Activated CD4-positive, alpha-beta T cell treated with anti-CD3 and anti-CD28 coated beads for 4 hours (primary cell): Measurements from ENCODE around the gene CEP70.
"Not testable (repeated sequence)": the region's sequence is repeated elsewhere in the genome, so short reads cannot be mapped to it uniquely, and the experiment has no call there.

Experiments
- DNase-seq, 2 donors: peaks; one replicate each; pipeline ENCODE4 v3.0.0-alpha.2; 2020

CEP70 gene

DNA sequence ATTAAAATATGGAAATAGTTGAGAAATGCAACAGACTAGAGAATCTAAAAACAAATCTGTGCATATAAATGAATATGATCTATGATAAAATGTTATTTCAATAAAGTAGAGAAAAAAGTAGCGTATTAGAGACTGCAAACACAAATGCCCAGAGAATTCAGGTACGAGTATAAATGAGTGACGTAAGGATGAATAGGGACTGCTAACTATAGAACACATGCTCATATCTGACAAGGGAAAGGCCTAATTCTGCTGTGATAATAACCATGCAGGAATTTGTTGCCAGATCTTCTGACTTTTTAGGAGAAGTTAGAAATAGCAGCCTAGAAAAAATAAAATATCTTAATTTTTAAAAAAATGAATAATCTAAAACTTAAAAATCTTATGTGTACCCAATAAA, 86.5 kb downstream of the CEP70 start:
- DNase-seq: no peak

DNA sequence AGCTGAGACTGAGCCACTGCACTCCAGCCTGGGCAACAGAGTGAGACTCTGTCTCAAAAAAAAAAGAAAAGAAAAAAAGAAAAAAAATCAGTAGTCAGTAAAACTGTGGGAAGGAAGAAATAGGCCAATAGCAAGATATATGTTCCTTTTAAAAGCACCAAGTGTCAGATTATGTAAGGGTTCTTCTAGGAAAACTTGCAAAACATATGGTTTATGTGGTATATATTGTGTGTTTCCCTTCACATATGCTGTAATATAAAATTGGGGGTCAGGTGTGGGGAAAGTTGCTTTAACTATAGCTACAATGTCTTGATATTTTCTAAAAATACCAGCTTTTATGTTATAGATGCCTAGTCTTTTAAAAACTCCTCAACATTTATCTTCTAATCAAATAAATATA, 95.1 kb downstream of the CEP70 start:
- no peak for DNase-seq

DNA sequence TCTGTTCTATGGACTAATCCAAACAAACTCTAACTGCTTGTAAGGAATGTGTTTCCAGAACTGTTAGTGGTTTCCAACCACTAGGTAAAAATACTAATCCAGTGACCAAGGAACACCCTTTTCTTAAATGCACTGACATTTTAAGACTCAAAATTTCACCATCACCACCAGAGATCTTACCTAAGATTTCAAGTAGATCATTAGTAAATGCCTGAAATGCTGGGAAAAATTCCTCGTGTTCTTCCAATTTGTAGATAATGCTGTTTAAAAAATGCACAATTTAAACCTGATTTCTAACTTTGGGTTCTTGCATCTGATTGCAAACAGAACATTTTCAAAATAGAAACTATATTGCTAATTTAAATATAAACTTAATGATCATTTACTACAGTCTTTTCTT, 96.2 kb downstream of the CEP70 start:
- DNase-seq: no peak

DNA sequence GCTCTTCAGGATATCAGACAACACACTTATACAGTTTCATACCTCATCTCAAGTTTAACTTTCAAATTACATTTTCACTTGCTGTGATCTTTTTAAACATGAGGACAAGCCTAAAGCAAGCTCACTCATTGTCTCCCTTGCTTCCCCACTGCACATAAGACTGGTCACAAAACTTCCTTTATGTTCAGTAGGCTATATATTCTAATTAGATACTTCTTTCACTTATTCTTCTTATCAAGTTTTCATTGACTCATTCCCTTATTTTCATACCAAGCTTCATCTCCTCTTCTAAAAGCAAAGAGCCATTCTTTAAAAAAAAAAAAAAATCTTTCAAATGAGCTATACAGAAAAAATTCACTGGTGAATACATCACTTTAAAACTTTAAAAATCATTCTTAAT, 97.0 kb downstream of the CEP70 start:
- DNase-seq: no peak

DNA sequence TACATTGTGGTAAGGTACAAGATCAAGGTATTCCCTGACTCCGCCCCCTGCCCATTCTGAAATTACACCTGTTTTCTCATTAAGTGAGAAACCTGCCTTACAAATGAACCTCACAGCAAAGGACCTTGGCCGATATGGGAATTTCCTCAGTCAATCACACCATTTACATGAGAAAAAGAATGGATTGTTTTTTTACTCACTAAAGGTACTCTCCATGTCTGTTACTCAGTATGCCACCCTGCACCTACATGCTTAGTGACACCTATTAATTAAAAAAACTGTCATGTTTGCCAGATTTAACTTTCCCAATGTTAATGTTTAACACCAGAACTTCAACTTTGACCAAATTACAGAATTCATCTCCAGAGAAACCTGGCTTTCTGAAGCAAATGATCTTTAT, 97.6 kb downstream of the CEP70 start:
- no peak for DNase-seq

DNA sequence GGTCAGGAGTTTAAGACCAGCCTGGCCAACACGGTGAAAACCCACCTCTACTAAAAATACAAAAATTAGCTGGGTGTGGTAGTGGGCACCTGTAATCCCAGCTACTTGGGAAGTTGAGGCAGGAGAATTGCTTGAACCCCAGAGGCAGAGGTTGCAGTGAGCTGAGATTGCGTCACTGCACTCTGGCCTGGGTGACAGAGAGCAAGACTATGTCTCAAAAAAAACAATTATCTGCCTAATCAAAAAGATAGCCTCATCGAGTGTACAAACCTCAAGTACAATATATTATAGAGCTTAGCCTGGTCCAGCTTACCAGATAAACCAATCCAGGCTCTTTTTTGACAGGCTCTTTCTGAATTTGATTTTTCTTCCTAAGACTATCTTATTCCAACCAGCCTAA, 98.4 kb downstream of the CEP70 start:
- DNase-seq: not testable (repeated sequence)

DNA sequence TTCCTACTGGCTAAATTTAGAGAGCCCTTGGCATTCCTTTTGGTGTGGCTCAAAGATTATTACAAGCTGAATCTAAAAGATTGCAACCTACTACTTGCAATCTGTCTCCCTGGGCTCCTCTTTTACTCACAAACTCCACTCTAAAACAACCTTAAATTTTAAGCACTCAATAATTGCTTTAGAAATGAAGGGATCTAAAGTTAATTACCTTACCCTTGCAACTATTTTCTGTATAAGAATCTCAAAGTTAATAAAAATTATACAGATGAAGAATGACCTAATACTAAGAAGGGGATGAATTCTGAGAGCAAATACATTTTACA, 99.5 kb downstream of the CEP70 start:
- DNase-seq: no peak

DNA sequence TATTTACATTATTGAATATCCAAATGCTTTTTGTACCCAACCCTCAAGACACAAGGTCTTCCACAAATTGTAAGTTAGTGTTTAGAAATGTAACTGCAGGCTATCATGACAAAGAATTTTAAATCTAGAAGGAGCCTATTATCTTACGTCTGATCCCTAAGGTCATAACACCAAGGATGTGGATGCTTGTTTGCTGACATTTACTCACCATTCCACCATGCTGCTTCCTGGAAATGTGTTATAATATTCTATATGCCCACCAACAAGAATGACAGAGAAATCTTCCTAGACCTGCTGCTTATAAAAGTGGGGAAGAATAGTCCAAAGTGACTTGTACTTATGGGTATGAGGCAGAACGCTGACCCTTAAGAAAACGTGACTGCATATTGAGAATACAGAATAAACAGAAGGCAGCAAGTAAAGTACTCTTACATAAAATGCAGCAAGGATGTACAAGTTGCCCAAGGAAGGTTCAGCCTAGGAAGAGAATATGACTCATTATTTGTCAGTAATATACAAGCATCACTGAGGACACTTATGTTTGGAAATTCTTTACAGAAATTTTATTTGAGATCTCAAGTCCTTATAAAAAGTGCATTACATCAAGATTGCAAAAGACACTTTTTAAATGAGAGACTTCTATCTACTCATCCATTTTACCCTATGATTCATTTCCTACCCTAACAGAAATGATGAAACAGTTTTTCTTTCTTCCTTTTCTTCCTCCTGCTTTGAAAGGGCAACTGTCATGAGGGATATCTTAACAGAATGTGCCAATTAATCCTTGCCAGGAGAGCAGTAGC, 100.1 kb downstream of the CEP70 start:
- no peak for DNase-seq

DNA sequence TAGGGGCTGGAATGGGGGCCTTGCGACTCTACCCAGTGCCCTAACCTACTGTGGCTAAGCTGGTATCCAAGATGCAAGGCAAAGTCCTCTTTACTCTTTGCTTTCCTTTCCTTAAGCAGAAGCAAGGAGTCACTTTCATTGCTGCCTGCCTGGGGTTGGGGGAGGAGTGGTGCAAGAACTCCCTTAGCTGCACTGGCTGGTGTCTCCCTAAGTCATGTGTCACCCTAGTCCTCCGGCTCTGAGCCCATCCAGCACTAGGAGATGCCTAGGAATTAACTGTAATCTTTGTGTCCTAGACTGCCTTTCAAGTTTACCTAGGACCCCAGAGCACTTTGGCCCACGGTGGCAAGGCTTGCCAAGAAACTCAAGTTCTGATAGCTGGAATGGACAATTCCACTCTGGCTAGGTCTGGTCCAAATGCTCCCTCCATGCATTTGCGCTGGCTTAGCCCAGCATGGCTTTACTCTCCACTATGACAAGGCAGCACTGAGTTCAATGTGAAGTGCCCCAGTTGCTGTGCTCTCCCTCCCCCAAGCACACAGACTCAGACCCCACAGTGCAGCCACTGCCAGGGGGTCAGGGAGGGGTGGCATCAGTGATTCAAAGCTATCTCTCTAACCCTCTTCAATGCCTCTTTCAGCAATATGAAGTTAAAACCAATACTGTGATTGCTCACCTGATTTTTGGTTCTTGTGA, 100.9 kb downstream of the CEP70 start:
- DNase-seq: no peak

DNA sequence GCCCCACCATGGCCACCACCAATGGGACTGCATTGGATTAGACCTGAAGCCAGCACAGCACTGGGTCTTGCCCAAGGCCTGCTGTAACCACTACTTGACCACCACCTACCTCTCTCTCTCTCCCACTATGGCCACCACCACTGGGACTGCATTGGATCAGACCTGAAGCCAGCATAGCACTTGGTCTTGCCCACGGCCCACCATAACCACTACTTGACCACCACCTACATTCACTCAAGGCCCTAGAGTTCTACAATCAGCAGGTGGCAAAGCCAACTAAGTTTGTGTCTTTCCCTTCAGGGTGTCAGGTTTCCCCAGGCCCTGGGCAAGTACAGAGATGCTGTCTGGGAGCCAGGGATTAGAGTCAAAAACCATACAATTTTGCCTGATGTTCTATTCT, 102.1 kb downstream of the CEP70 start:
- DNase-seq: no peak

DNA sequence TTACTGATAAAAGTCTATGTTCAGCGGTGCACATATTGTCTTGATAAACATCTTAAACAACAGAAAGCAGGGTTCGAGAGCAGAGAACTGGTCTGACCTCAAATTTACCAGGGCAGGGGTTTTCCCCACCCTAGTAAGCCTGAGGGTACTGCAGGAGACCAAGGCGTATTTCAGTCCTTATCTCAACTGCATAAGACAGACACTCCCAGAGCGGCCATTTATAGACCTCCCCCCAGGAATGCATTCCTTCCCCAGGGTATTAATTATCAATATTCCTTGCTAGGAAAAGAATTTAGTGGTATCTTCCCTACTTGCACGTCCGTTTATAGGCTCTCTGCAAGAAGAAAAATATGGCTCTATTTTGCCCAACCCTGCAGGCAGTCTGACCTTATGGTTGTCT, 107.5 kb downstream of the CEP70 start:
- DNase-seq: not testable (repeated sequence)

DNA sequence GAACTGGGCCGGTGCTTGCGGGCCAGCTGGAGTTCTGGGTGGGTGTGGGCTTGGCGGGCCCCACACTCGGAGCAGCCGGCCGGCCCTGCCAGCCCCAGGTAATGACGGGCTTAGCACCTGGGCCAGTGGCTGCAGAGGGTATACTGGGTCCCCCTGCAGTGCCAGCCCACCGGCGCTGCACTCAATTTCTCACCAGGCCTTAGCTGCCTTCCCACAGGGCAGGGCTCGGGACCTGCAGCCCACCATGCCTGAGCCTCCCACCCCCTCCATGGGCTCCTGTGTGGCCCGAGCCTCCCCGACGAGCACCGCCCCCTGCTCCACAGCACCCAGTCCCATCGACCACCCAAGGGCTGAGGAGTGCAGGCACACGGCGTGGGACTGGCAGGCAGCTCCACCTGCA, 109.4 kb downstream of the CEP70 start:
- DNase-seq: not testable (repeated sequence)

DNA sequence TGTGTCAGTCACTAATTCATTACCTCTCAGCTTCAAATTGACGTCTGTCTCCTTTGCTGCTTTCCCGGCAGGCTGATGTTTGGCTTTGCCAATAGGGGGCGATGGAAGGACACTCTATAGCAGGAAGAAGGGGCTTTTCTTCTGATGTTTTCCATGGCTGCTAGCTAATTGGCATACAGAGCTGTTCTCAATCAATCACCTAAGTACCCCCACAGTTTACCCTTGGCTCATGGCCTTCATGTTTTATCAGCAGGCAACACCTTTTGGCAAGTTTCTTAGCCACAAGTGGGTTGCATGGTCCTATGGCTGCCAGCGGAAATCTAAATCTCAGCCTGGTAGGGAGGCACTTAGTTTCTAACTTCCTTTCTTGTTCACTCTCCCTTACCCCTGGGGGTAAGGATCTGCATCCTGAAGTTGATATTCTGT, 114.6 kb downstream of the CEP70 start:
- DNase-seq: no peak

DNA sequence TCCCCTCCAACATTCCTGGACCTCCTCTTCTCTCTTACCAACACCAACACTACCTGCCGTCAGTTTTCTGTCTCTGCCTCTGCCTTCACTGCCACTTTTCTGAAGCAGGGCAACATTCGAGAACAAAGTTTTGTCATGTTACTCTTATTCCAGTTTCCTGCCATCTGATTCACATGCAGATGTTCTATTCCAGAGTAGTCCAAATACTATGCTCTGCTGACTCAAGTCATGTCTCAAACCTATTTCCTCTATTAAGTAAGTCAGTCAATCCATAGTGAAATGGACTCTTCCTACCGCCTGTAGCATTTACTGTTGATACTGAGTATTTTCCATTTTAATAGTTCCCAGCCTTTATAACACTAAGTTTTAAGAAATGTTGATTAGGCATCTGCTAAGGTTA, 116.3 kb downstream of the CEP70 start:
- DNase-seq: no peak

DNA sequence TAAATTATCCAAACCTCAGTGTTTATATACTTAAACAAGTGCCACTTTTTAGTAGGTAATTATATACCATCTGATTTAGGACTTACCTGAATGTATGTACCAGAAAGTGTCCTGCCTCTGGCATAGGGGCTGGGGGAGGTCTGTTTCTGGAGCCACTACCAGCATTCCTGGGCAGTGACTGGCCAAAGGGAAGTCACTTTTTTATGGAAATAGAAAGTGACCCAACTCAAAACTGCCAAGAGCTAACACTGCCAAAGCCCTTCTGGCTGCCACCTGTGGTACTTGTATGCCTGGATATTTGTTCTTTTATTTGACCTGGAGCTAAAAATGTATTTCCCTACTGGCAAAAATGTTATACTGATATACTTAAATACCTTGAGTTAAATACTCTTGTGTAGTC, 116.9 kb downstream of the CEP70 start:
- no peak for DNase-seq

DNA sequence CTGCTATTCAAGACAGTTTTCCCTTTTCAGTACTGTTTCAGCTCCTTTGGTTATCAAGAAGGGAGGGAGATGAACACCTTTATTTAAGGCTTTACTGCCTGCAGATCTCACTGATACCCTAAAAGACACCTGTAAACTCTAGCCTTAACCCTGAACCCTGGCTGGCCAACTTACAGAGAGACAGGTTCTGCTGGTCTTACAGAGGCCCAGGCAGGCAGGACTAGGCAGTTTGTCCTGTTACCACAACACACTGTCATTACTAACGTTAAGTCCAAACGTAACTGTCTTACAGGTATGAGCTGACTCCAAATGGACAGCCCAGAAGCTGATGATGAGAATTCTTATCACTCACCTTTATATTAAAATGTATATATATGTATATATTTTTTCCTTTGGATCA, 117.5 kb downstream of the CEP70 start:
- no peak for DNase-seq

DNA sequence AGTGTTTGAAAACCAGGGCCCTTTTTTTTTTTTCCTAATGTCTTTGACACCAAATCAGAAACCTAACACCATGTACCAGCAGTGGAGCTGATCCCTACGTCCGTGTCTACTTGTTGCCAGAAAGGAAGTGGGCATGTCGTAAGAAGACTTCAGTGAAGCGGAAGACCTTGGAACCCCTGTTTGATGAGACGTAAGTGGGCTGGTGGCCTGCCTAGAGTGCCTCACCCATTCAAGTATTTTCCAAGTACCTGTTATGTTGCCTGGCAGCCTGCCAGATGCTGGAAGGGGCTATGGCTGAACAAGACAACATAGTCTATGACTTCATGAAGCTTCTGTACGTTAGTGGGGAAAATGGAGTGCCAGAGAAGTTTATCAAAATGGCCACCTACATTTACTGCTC, 119.9 kb downstream of the CEP70 start:
- DNase-seq: no peak

DNA sequence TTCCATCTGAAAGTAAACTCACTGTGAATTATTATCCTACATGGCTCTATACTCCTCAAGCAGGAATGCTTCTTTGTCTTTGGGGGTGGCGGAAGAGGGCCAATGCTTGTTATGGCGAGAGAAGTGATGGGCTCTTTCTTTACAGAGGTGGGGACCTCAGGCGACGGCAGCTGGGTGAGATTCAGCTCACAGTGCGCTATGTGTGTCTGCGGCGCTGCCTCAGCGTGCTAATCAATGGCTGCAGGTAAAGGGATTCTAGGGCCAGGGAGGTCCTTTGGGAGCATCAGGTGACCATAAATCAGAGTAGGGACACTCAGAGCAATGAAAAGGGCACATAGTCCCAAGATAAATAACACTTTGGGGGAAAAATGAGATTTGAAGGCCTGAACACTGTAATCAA, 120.7 kb downstream of the CEP70 start:
- DNase-seq: no peak

DNA sequence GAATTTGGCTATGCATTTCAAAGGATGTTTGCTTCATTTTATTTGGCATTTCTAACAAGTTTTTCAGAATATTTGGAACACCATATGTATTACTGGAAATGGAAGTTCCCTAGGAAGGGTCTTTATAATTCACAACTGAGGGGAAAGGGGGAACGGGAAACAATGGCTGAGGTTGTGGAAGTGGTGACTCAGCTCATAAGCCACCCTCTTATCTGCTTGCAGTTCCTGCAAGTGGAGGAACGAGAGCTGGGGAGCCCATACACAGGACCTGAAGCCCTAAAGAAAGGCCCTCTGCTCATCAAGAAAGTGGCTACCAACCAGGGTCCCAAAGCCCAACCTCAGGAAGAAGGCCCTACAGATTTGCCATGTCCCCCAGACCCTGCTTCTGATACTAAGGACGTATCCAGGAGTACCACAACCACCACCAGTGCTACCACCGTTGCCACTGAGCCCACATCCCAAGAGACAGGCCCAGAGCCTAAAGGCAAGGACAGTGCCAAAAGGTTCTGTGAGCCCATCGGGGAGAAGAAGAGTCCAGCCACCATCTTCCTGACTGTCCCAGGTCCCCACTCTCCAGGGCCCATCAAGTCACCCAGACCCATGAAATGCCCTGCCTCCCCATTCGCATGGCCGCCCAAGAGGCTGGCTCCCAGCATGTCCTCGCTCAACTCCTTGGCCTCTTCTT, 121.8 kb downstream of the CEP70 start:
- no peak for DNase-seq

DNA sequence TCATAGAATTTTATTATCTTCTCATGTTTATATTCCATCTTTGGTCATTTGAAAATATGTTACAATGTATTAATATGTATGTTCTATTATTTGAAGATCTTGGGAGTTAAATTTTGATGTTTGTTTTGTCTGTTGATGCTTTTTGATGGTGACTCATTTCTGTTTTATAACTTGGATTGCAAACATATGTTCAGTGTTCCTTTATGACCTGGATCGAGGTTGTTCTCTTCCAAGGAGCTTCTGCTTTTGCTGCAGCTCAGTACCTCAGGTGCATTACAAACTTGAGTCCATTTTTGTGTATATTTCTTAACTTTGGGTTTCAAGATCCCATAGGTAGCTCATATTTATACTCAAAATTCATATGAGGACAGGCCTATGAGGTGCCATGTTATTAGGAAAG, 122.6 kb downstream of the CEP70 start:
- no peak for DNase-seq

DNA sequence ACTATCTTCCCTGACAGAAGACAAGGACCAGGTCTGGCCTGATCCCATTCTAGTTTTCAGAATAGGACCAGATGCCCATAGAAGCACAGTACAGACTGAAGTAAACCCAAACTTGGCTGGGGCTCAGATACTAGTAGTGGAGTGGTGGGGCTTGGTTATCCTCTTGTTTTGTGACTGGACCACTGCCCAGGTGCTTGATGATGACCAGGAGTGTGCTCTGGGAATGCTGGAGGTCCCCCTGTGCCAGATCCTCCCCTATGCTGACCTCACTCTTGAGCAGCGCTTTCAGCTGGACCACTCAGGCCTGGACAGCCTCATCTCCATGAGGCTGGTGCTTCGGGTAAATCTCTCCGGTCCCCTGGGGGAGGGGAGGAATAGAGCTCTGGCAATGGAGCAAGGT, 123.4 kb downstream of the CEP70 start:
- no peak for DNase-seq

DNA sequence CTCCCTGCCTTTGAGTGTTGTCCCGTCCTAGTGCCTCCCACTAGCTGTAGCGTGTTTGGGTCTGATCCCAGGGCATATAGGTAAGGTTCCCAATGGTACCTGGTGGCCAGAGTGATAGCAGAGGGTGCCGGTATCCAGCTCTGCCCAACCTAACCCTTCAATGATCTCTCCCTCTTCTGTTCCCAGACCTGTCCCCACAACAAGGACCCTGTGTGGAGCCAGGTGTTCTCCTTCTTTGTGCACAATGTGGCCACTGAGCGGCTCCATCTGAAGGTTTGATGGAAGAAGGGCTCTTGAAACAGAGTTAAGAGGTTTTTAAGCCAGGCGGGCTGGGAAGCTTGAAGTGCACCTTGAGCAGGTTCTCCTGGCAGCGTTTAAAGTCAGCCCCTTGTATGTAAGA, 124.2 kb downstream of the CEP70 start:
- no peak for DNase-seq

DNA sequence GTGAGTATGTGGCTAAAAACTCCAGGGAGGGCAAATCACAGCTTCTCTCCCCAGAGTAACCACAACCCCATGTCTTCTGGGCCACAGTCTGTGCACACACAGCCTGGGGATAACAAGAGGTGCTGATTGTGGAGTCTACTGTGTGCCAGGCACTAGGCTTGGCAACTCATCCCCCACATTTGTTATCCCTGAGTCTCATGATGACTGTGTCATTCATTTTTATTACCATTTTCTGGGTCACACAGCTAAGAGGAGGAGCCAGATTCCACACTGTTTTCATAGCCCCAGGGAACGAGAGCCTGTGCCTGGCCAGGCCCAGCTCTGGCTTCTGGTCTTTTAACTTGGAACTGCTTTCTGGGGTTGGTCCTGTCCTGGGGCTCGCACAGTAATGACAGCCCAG, 125.2 kb downstream of the CEP70 start:
- DNase-seq: no peak

DNA sequence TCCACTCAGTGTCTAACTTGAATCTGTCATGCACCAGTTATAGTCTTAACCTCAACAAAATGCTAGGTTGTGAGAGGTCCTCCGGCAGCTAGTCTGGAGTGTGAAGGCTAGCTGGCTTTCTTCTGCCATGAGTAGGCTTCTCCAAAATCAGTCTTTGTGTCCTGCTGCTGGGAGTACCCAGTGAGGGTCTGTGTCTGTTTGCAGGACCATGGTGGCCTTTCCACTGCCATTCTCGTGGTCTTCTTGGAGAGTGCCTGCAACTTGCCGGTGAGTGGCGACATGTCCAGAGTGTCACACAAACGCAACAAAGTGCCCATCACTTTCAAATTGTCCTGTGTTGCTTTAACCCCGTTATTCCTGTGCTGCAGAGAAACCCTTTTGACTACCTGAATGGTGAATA, 125.6 kb downstream of the CEP70 start:
- no peak for DNase-seq
